ENCODE data around the gene OSBPL1A.

OSBPL1A gene

GRCh38 chr18:24114924-24115549 lies 282.6 kb downstream of the OSBPL1A start:
- no peak overlapping the region for H3K27ac ChIP-seq

GRCh38 chr18:24112874-24113615 lies 284.6 kb downstream of the OSBPL1A start:
- no peak overlapping the region for H3K4me3 ChIP-seq
- H3K27ac ChIP-seq, result no peak overlapping the region

More at GRCh38 chr18:24114924-24115549, 282.6 kb downstream of the OSBPL1A start:
- H3K4me3 ChIP-seq, result no peak overlapping the region

DNA sequence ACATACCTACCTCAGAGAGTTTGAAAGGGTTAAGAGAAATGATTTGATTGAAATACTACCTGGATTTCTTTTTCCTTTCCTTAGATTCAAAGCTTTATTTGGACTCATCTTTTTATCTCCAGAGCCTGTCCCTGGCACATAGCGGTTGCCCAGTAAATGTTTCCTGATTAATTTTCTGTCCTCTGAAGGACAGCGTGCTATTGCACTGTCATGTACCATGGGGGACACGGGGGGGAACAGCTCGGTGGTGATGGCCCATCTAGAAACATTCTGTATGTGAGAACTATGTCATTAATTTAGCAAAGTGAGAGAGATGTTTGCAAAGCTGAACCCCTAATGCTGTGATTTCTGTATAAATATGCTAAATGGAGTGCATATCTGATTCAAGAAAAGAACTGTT lies 285.2 kb downstream of the OSBPL1A start:
- Histone ChIP-seq H3K27ac (no peak overlapping the region), H3K4me3 (no peak overlapping the region)

Measured in skin epidermis (tissue), 12 donors.